K562 (cell line): ENCODE data around the gene WIPF1.

ENCODE experiments used
- CREM ChIP-seq: IDR thresholded peaks from 2 replicates; pipeline ENCODE4 v1.6.1; 2014; ENCODE audit warnings: antibody characterized with exemption, low read depth
- EP300 ChIP-seq: IDR thresholded peaks from 2 replicates; pipeline ENCODE4 v1.6.1; 2012; ENCODE audit warnings: low read length, improper control_type of control experiment
- EZH2 ChIP-seq: IDR thresholded peaks from 2 replicates; pipeline ENCODE4 v1.6.1; 2012; ENCODE audit warnings: low read depth, mild to moderate bottlenecking, inconsistent platforms, low read length, borderline replicate concordance
- HCFC1 ChIP-seq: IDR thresholded peaks from 2 replicates; pipeline ENCODE4 v1.6.1; 2012; ENCODE audit warnings: low read depth, low read length, improper control_type of control experiment
- HDAC2 ChIP-seq: fragments of 450-650 bp; IDR thresholded peaks from 2 replicates; pipeline ENCODE4 v1.6.1; 2016; ENCODE audit warnings: mild to moderate bottlenecking
- KLF6 ChIP-seq: fragments of 250-450 bp; sonication (Bioruptor Pico); IDR thresholded peaks from 2 replicates; pipeline ENCODE4 v1.4.0; 2020; ENCODE audit warnings: mild to moderate bottlenecking, moderate library complexity, borderline replicate concordance
- POLR2A ChIP-seq: fragments of 450-650 bp; conservative IDR thresholded peaks from 2 replicates; pipeline ENCODE4 v1.6.1; 2016
- POLR2AphosphoS2 ChIP-seq: IDR thresholded peaks from 2 replicates; pipeline ENCODE4 v1.6.1; 2012; ENCODE audit warnings: low read length, improper control_type of control experiment
- SOX6 ChIP-seq: fragments of 450-650 bp; IDR thresholded peaks from 2 replicates; pipeline ENCODE4 v1.6.1; 2014; ENCODE audit warnings: mild to moderate bottlenecking

DNA sequence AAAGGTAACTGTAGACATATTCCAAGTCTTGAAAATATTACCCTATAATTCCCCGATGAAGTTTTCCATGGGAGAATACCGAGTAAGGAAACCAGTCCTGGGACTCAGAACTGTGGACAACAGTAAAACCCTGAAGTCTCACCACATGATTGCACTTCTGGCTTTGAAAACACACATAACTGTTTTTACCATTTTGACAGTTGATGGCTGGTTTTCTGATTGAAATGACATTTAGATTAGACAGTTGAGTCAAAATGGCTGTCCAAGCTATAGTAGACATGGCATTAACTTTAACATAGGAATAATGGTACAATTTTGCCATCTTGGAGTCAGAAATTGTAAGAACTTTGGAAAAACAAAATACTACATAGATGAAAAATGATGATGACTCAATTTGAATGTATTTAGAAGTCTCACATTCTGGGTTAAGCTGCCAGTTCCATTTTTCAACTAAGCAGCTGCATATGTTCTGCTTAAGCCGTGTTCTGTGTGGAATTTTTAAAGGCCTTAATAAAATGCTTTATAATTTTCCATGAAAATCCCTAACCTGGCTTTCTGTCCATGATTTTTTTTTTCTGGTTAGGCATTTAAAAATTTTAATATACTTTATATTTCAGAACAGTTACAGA, 38.3 kb upstream of the WIPF1 start:
- TF ChIP-seq EZH2 (no peak), EP300 (no peak), HDAC2 (no peak), POLR2A (no peak), KLF6 (CRISPR knock-in tag) (no peak), CREM (no peak), HCFC1 (no peak), POLR2AphosphoS2 (no peak), SOX6 (no peak)
